22Rv1 (cell line): Measurements from ENCODE around the gene DNAJA2.
"Not testable (repeated sequence)": the region's sequence is repeated elsewhere in the genome, so short reads cannot be mapped to it uniquely, and the experiment has no call there.

Source experiments
- H3K27ac ChIP-seq: fragments of 450-650 bp; 2 replicates; pipeline ENCODE4 v1.5.1; 2017
- ZFX ChIP-seq: fragments of 450-650 bp; IDR thresholded peaks from 2 replicates; pipeline ENCODE4 v1.6.1; 2017; ENCODE audit warnings: antibody characterized with exemption, borderline replicate concordance
- TF ChIP-seq, protein P1 (sequence below): fragments of 450-650 bp; IDR thresholded peaks from 2 replicates; pipeline ENCODE4 v1.5.1; 2017; ENCODE audit warnings: mild to moderate bottlenecking

Gene DNAJA2

DNA sequence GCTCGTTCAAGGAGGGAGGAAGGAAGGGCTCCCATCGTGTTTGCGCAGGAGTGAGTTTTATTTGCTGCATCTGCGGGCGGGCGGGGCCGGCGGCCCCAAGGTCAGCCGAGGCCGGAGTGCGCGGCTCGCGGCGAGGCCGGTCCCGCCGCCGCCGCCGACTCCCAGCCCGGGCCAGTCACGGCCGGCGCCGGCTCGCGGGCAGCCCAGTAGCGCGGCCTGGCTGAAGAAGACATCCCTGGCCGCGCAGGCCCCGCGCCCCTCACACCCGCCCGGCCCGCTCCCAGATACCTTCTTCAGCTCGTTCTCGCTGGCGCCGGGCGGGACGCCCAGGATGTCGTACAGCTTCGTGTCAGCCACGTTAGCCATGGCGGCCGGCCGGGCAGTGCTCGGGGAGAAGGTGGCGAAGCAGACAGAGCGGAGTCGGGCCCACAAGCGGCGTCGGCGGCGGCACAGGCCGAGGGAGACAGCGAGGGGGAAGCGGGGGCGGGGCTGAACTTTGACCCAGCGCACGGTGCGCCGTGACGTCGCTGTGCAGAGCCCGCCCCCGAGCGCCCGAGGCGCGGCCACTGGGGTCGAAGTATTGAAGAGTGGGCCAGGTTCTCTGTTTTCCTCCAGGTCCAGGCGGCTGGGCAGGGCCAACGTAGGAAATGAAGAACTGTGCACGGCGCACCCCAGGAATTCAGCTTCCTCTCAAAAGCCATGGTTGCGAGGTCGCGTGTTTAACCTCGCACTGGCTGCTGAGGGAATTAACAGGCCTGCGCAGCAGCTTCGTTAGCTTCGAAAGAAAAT lies at the start of gene DNAJA2:
TSS of gene DNAJA2 (minus strand) at position 468 of the 789 bp plus-strand sequence. CDS start at position 366, 102 bp downstream.
- peak within 1 kb of the TSS; percentile 91 for H3K27ac ChIP-seq
- TF ChIP-seq, protein P1, sequence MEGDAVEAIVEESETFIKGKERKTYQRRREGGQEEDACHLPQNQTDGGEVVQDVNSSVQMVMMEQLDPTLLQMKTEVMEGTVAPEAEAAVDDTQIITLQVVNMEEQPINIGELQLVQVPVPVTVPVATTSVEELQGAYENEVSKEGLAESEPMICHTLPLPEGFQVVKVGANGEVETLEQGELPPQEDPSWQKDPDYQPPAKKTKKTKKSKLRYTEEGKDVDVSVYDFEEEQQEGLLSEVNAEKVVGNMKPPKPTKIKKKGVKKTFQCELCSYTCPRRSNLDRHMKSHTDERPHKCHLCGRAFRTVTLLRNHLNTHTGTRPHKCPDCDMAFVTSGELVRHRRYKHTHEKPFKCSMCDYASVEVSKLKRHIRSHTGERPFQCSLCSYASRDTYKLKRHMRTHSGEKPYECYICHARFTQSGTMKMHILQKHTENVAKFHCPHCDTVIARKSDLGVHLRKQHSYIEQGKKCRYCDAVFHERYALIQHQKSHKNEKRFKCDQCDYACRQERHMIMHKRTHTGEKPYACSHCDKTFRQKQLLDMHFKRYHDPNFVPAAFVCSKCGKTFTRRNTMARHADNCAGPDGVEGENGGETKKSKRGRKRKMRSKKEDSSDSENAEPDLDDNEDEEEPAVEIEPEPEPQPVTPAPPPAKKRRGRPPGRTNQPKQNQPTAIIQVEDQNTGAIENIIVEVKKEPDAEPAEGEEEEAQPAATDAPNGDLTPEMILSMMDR: no peak
- TF ChIP-seq ZFX: no peak

DNA sequence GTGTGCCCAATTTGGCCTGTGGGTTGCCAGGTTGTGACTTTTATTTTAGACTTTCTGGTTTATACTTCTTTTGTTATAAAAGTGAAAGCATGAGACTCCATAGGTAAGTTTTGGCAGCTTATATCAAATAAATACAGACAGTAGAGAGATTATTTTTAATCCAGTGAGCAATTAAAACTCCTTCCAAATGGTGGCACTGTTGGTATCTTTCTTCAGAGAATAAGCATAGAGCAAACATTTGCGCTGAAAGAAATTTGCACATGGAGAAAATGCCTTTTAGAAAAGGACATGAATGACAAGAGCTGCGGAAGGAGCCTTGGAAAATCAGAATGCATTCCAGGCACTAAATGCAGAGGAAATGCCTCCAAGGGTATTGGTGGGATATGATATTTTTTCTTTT lies 46.1 kb upstream of the DNAJA2 start:
- no peak for TF ChIP-seq ZFX
- TF ChIP-seq, protein P1: peak; percentile 51
- H3K27ac ChIP-seq: no peak overlapping the region

DNA sequence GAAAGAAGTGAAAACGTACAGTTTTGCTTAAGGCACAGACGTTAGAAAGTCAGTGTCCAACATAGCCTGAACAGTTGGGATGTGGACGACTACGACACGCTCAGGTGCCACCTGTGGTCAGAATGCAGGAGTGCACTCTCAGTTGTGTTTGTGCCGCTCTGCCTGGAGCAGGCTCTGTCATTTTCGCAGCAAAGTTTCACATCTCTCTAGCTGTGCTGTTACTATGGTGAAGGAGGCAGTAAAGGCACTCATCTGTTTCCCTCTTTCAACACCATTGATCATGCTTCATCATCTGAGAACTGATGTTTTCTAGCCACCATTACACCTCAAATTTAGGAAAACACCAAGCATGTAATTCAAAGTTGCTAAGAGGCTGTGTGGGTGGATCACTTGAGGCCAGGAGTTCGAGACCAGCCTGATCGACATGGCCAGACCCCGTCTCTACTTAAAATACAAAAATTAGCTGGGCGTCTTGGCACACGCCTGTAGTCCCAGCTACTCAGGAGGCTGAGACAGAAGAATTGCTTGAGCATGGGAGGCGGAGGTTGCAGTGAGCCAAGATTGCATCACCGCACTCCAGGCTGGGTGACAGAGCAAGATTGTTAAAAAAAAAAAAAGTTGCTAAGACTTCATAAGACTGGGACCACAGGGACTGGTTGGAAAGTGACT lies 44.9 kb upstream of the DNAJA2 start:
- TF ChIP-seq ZFX: no peak
- TF ChIP-seq, protein P1: peak; percentile 77

DNA sequence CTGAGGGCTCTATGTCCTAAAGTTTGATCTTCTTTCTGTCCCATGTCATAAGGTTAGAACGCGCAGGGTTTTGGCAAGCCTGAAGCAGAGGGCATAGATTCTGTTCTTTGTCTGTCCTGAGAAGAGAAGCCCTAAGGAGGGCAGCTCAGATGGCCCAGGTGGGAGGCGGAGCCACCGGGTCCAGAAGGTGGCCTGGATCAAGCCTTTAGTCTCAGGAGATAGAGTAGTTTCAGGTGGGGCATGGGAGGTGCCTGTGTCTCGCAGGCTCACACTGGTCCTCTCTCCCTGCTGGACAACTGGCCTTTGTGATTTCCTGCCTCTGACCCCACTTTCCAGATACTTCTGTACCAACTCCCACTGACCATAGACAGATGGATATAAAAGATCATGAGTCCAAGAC lies 44.2 kb upstream of the DNAJA2 start:
- TF ChIP-seq, protein P1: no peak
- no peak for TF ChIP-seq ZFX
- H3K27ac ChIP-seq: no peak overlapping the region

More for the DNA sequence above, 44.9 kb upstream of the DNAJA2 start:
- no peak overlapping the region for H3K27ac ChIP-seq

DNA sequence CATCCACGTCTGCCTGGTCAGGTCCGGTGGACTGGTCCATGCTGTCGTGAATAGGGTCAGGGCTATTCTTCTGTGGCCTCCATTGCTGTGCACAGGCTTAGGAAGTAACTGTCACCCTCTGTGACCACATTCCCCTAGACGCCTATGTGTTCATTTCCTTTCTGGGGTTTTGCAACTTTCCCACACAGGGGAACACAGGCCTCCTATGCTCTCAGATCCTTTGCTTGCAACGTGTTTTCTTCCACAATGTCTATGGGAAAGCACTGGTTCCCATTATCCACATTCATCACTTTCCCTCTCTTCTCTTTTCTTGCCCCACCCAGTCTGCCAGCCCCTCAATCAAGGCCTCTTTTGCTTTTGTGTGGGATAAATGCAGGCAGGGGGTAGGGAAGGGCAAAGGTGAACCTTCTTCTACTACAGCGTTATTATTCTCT lies 43.2 kb upstream of the DNAJA2 start:
- TF ChIP-seq, protein P1: no peak

DNA sequence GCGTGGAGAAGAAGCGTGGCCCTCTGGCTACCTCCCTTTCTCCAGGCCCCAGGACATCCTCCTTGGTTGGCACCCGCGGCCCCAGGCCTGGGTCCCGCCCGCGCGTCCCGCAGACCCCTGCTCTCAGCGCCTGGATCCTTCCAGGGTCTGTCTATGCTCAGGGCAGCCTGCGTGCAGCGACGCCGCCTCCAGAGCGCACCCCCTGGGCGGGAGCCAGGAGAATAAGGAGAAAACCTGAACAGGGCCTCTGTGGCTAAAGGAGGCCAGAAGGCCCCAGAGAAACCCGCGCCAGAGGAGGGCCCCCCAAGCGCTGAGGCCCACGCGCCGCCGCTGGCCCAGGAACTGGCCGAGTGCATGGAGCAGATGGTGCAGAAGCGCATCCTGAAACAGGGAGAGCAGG lies 40.4 kb upstream of the DNAJA2 start:
- no peak overlapping the region for H3K27ac ChIP-seq
- TF ChIP-seq ZFX: no peak

More for the DNA sequence above, 43.2 kb upstream of the DNAJA2 start:
- no peak overlapping the region for H3K27ac ChIP-seq

DNA sequence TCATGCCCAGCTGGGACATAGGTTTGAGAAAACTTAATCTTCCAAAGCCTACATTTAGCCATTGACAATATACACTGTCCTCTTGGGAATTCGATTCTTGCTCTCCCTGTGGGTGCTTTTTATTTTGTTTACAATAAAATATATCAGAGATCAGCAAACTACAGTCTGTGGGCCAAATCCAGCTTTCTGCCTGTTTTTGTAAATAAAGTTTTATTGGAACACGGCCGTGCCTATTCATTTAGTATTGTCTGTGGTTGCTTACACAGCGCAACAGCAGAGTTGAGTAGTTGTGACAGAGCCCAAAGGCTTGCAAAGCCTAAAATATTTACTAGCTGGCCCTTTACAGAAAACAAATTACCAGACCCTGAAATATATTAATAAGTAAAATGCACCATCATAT lies 39.7 kb upstream of the DNAJA2 start:
- TF ChIP-seq, protein P1: no peak
- TF ChIP-seq ZFX: no peak
- no peak overlapping the region for H3K27ac ChIP-seq

DNA sequence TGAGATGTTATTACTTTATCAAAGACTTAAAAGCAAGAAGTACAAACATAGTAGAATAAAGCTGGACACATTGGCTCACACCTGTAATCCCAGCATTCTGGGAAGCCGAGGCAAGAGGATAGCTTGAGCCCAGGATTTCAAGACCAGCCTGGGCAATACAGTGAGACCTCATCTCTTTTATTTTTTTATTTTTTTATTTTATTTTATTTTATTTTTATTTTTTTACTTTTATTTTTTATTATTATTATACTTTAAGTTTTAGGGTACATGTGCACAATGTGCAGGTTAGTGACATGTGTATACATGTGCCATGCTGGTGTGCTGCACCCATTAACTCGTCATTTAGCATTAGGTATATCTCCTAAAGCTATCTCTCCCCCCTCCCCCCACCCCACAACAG lies 37.3 kb upstream of the DNAJA2 start:
- H3K27ac ChIP-seq: not testable (repeated sequence)
